Activated T-helper 9 cell treated with anti-CD3 and anti-CD28 coated beads, Interleukin-2, amount 50 U/mL, for 16 hours (primary cell): ENCODE results near the gene SNED1.

Experiments
- DNase-seq: peaks from one replicate; pipeline ENCODE4 v3.0.0-alpha.2; 2020; ENCODE audit warnings: low read depth

The SNED1 gene

GRCh38 chr2:240997856-240998705, at the start of gene SNED1:
TSS of gene SNED1 (plus strand) at chr2:240998618. CDS start at chr2:240998838, 220 bp downstream.
- peak; percentile 34 for DNase-seq

GRCh38 chr2:240948905-240949790, 49.3 kb upstream of the SNED1 start:
- DNase-seq: no peak

GRCh38 chr2:240949791-240950705, 48.4 kb upstream of the SNED1 start:
- no peak for DNase-seq

- no peak for DNase-seq
These were observed 47.3 kb upstream of the SNED1 start for GRCh38 chr2:240951045-240951594.

GRCh38 chr2:240952496-240953246, 45.7 kb upstream of the SNED1 start:
- DNase-seq: no peak

- no peak for DNase-seq
These were observed 44.7 kb upstream of the SNED1 start for GRCh38 chr2:240953426-240954410.

- no peak for DNase-seq
These were observed 43.7 kb upstream of the SNED1 start for GRCh38 chr2:240954436-240955305.

- no peak for DNase-seq
These were observed 42.9 kb upstream of the SNED1 start for GRCh38 chr2:240955306-240956170.

GRCh38 chr2:240956171-240956934, 42.1 kb upstream of the SNED1 start:
- DNase-seq: no peak

GRCh38 chr2:240956935-240957655, 41.3 kb upstream of the SNED1 start:
- no peak for DNase-seq

GRCh38 chr2:240957656-240958365, 40.6 kb upstream of the SNED1 start:
- no peak for DNase-seq

- no peak for DNase-seq
These were observed 39.8 kb upstream of the SNED1 start for GRCh38 chr2:240958366-240959213.

- no peak for DNase-seq
These were observed 39.0 kb upstream of the SNED1 start for GRCh38 chr2:240959214-240959940.

GRCh38 chr2:240959941-240960308, 38.5 kb upstream of the SNED1 start:
- no peak for DNase-seq
